ENCODE measurements around the gene C11orf97. TPM values are rescaled to one million over a fixed set of nuclear protein-coding genes. Genes with fewer than 3 reads are reported as not detected.
"Not testable (repeated sequence)": the region's sequence is repeated elsewhere in the genome, so short reads cannot be mapped to it uniquely, and the experiment has no call there.

The C11orf97 gene
- total RNA-seq, 1 experiment from 2014 or later = not detected

- DNase-seq (ENCODE audit: low spot score) = no peak
Observed at GRCh38 chr11:94557421-94557820, 45.2 kb downstream of the C11orf97 start.

DNA sequence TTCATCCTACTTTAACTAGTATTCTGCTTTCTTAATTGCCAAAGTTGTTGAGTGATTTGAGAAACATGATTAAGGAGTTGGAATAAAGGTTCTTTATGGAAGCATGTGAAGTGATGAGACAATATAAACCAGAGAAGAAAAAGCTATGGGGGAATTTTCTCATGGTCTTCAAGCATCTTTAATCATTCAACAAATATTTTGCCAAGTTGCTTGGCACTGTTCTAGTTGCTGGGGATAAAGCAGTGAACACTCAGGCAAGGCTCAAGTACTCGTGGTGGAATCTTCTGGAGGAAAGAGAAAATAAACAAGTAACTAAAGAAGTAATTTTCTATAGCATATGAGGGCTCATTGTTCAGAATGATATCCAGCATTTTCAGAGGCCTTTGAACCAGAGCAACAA lies 45.7 kb downstream of the C11orf97 start:
- no peak for DNase-seq (ENCODE audit: low spot score)

GRCh38 chr11:94558468-94558867 lies 46.2 kb downstream of the C11orf97 start:
- DNase-seq (ENCODE audit: low spot score) = no peak

- no peak for DNase-seq (ENCODE audit: low spot score)
Observed at GRCh38 chr11:94558932-94559331, 46.7 kb downstream of the C11orf97 start.

DNA sequence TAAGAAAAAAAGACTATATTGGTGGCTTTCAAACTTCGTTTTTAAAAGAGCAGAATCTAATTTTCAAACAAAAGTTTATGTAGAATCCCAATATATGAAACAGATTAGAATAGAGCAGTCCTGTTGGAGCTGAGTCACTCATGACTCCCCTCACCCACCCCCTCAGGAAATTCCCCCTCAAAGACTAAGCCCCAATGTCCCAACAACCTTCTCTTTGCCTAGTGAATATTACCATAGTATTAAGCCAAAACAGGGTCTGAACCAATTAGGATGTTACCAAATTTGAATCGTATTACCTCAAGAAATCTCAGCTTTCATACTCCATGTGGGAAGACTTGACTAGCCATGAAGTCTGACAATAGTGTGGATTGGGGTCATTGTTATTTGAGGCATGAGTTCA lies 47.1 kb downstream of the C11orf97 start:
- DNase-seq (ENCODE audit: low spot score) = no peak

DNA sequence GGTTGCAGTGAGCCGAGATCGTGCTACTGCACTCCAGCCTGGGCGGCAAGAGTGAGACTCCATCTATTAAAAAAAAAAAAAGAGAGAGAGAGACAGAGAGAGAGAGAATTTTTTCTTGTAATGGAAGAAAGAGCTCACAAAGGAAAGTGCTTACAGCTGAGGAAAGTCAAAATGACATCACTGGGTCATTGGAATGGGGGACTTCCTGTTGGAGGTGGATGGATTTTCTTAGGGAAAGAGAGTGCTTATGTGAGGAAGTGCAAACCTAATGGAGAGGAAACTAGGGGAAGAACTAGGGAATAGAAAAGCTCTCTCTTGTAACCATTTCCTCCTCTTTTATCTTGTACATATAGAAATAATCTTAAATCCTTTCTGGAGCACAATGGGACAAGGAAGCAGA lies 48.6 kb downstream of the C11orf97 start:
- no peak for DNase-seq (ENCODE audit: low spot score)

GRCh38 chr11:94563176-94563847 lies 51.1 kb downstream of the C11orf97 start:
- DNase-seq (ENCODE audit: low spot score) = peak; percentile 44

DNA sequence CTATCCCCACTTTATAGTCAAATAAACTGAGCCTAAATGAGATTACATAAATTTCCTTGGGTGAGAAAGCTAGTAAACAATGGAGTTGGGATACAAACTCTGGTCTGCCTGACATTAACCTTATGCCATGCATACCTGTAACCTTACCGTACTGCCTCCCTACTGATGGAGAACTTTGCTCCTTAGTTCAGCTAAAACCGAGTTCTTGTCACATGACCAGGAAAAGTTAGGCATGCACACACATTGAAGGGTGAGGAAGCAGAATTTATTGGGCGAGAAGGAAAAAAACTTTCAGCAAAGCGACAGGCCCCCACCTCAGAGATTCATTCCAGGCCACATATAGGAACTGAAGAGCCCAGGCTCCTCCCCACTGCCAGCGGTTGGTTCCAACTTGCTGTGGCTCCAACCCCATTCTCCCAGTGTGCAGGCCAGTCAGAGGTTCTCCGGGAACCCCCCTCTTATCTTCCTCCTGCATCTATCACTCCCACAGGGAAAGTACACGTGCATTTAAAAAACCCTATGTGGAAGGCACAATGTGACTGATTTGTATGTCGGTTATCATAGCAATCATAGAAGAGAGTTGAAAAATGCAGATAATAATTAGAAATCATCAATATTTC lies 51.7 kb downstream of the C11orf97 start:
- DNase-seq (ENCODE audit: low spot score) = no peak

GRCh38 chr11:94567181-94567670 lies 55.0 kb downstream of the C11orf97 start, which contains the start of gene PIWIL4:
TSS of gene PIWIL4 (plus strand) at chr11:94567368. CDS start at chr11:94567519, 151 bp downstream.
- no peak for DNase-seq (ENCODE audit: low spot score)

DNA sequence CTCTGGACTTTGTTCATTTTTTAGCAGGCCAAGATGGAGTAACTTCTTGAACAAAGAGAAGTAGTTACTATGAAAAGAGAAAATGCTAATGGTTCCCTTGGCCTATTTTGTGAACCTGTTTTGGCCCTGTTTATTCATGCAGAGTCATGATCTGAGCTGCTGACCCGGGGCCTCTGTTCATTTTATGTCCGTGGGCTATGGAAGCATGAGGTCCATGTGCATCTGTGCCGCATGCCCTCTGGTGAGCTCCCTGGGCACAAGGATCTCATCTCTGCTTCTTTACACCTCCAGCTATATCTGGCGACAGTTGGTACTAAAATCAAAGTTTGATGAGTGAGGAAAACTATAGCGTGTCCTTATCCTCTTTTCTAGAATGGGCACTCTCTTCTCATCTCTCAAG lies 55.9 kb downstream of the C11orf97 start:
- DNase-seq (ENCODE audit: low spot score) = no peak

DNA sequence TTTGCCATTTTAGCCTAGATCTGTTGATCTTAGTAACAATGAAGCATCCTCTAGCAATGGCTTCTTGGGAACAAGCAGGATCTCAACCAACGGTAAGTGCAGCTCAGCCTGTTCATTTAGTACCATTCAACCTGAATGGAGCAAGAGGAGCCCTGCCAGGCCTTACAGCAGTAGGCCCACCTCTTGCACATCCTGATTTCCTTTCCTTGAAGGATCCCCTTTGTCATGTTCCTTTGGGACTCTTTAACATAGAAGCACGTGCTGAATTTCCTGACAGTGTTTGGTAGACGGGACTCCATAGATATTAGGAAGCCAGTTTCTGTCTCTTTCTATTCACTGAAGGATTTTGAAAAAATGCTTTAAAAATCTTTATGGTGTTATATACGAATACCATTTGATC lies 56.5 kb downstream of the C11orf97 start:
- DNase-seq (ENCODE audit: low spot score) = no peak

DNA sequence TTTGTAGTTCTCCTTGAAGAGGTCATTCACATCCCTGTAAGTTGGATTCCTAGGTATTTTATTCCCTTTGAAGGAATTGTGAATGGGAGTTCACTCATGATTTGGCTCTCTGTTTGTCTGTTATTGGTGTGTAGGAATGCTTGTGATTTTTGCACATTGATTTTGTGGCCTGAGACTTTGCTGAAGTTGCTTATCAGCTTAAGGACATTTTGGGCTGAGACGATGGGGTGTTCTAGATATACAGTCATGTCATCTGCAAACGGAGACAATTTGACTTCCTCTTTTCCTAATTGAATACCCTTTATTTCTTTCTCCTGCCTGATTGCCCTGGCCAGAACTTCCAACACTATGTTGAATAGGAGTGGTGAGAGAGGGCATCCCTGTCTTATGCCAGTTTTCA lies 60.7 kb downstream of the C11orf97 start:
- not testable (repeated sequence) for DNase-seq (ENCODE audit: low spot score)

DNA sequence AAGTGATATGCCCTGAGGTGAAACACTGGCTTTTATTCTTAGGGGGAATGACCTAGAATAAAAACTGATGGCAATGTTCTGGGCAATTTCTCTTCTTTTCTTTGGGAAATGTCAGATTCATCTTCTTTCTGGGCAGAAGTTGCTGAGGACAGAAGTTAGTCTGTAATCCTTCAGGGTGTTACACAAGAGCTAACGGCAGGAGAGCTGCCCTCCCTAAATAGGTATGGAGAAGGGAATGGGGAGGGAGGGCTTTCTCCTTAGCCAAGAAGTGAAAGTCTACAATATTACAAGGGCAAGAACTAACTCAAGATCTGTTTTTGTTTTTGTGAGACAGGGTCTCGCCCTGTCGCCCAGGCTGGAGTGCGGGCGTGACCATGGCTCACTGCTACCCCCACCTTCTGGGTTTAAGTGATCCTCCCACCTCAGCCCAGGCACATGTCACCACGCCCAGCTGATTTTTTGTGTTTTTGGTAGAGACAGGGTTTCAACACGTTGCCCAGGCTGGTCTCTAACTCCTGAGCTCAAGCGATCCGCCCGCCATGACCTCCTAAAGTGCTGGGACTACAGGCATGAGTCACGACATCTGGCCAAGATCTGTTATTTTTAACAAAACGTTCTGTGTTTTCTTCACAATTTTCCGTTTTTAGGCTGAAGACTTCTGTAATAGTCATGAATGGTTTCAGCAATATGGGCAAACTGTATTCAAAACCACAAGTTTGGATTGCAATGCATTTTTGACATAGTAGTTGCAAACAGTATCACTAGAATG lies 62.1 kb downstream of the C11orf97 start:
- DNase-seq (ENCODE audit: low spot score) = no peak

DNA sequence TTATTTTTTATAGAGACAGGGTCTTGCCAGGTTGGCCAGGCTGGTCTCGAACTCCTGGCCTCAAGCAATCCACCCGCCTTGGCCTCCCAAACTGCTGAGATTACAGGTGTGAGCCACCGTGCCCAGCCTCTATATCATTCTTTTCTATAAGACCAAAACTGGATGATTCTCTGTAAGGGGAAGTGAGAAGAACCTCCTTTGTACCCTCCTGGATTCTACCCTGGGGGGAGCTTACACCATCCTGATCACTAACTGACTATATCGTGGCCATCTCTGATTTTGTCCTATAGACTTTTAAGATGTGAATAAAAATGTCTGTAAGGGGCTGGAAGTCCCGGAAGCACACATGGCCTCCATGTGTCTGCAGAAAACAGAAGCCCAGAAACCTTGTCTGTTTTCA lies 64.0 kb downstream of the C11orf97 start:
- DNase-seq (ENCODE audit: low spot score) = no peak

DNA sequence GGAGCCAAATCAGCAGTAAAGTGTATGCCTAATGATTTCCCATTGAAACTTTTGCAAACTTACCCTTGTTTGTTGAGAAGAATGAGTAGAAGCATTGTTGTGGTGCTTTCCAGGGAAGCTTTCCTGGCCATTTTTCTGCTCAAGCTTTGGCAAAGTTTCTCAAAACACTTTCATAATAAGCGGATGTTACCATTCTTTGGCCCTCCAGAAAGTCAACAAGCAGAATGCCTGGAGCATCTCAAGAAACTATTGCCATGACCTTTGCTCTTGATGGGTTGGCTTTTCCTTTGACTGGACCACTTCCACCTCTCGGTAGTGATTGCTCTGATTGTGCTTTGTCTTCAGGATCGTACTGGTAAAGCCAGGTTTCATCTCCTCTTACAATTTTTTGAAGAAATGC lies 65.6 kb downstream of the C11orf97 start:
- no peak for DNase-seq (ENCODE audit: low spot score)

Small RNA genes lying within 50 kb of the gene (small RNA-seq; reads per million reads assigned to genes)
- gene MIR548L = not detected

Other genes starting within 250 kb of the C11orf97 start
- not detected in 2 replicates for gene IZUMO1R, start 207.9 kb upstream of the C11orf97 start, total RNA-seq (2014; rRNA removed; shearing (Covaris generic))
- 0.05 TPM in 1 of 2 replicates, not detected in the other for gene GPR83, start 111.0 kb upstream of the C11orf97 start, total RNA-seq (2014; rRNA removed; shearing (Covaris generic))
- 17.2 and 17.9 TPM in 2 replicates for gene MRE11, start 18.6 kb upstream of the C11orf97 start, total RNA-seq (2014; rRNA removed; shearing (Covaris generic))
- 4.3 and 7.5 TPM in 2 replicates for gene ANKRD49, start 18.5 kb upstream of the C11orf97 start, total RNA-seq (2014; rRNA removed; shearing (Covaris generic))
- 54.4 and 55.1 TPM in 2 replicates for gene FUT4, start 31.5 kb downstream of the C11orf97 start, total RNA-seq (2014; rRNA removed; shearing (Covaris generic))
- gene PIWIL4, start 54.9 kb downstream of the C11orf97 start, total RNA-seq (2014; rRNA removed; shearing (Covaris generic)) = 4.0 and 8.7 TPM in 2 replicates

Measured in HT-29 (cell line).